Lung (tissue), 12 donors: ENCODE measurements around the gene PRSS12. TPM values are rescaled to one million over a fixed set of nuclear protein-coding genes. Genes with fewer than 3 reads are reported as not detected.

Source experiments
- ATAC-seq: fragments of 200-7000 bp; cut with Tn5 transposase; one replicate; pipeline ENCODE4 v1.9.1; 2020; ENCODE audit warnings: moderate number of reproducible peaks; ENCODE audit not compliant: insufficient read depth, low FRiP score
- DNase-seq, 3 donors: peaks; one replicate each; pipeline ENCODE4 v3.0.0-alpha.2; 2013 to 2017
- H3K27ac ChIP-seq, 2 donors: one replicate each; pipeline ENCODE4 v1.5.1; 2013; ENCODE audit warnings: mild to moderate bottlenecking in 2 of 2, moderate library complexity in 2 of 2, control low read depth in 1 of 2, inconsistent platforms in 1 of 2, low read depth in 1 of 2, low read length in 1 of 2
- H3K27me3 ChIP-seq, 3 donors: one replicate each; pipeline ENCODE4 v1.5.1; 2013; ENCODE audit warnings: low read length in 2 of 3; ENCODE audit not compliant: control insufficient read depth in 3 of 3, insufficient read depth in 3 of 3
- H3K36me3 ChIP-seq, 4 donors: one replicate each; pipeline ENCODE4 v1.5.1; 2013; ENCODE audit warnings: low read length in 4 of 4, mild to moderate bottlenecking in 1 of 4, moderate library complexity in 1 of 4; ENCODE audit not compliant: control insufficient read depth in 4 of 4, insufficient read depth in 4 of 4
- H3K4me1 ChIP-seq, 5 donors: one replicate each; pipeline ENCODE4 v1.5.1; 2013; ENCODE audit warnings: low read length in 5 of 5, mild to moderate bottlenecking in 2 of 5, moderate library complexity in 1 of 5; ENCODE audit not compliant: control insufficient read depth in 5 of 5, insufficient read depth in 5 of 5
- H3K4me3 ChIP-seq: one replicate; pipeline ENCODE4 v1.5.1; 2013; ENCODE audit warnings: mild to moderate bottlenecking, control low read depth, moderate library complexity
- H3K9ac ChIP-seq, 2 donors: one replicate each; pipeline ENCODE4 v1.5.1; 2013; ENCODE audit warnings: low read length in 2 of 2, control low read depth in 1 of 2; ENCODE audit not compliant: insufficient read depth in 1 of 2
- H3K9me3 ChIP-seq, 4 donors: one replicate each; pipeline ENCODE4 v1.5.1; 2013; ENCODE audit warnings: low read length in 3 of 4, mild to moderate bottlenecking in 1 of 4, moderate library complexity in 1 of 4; ENCODE audit not compliant: control insufficient read depth in 4 of 4, insufficient read depth in 3 of 4
- CTCF ChIP-seq: IDR thresholded peaks from 2 replicates; pipeline ENCODE4 v1.5.1; 2012; ENCODE audit warnings: mild to moderate bottlenecking; ENCODE audit errors: control extremely low read depth, extremely low read depth
- WGBS, 2 donors: extraction: QIAGEN DNeasy Blood & Tissue Kit; methylation state at CpG; one replicate each; pipeline ENCODE4 v1.1.7; 2013; 5-methylcytosine and 5-hydroxymethylcytosine counted together
- polyA plus RNA-seq, 2 donors: library from polyadenylated mRNA; stranded (reverse); fragments of 200-250 nt; gene quantifications; one replicate each; pipeline ENCODE4 v1.2.1, GENCODE V29; 2013
- total RNA-seq, 2 donors: library from RNA; depleted of rRNA in 1 of 2; stranded (reverse); fragments of >200 nt in 1 of 2; gene quantifications; one replicate each; pipeline ENCODE4 v1.2.1, GENCODE V29; 2014 to 2021
- donor health status: control.
- donor health status: control.
- donor health status: Bipolar disorder and iron deficiency.
- donor health status: healthy.
- donor health status: DM: yes; HTN: yes; CAD: no.

PRSS12 gene
- total and polyA plus RNA-seq, 4 donors = 2.9 to 55.0 (median 8.2) TPM

- H3K27ac ChIP-seq = no peak overlapping the region
- ATAC-seq (no peak), DNase-seq (no peak)
- peaks cover 0 to 5% (median 0%) of the 10 kb centered on the region in 4 donors for H3K36me3 ChIP-seq
- H3K4me1 ChIP-seq = peaks cover 0 to 6% (median 0%) of the 10 kb centered on the region in 5 donors
- H3K9me3 ChIP-seq = peaks cover 0 to 2% (median 0%) of the 10 kb centered on the region in 4 donors
- 94% methylated on average over 4 of the region's 4 CpGs for WGBS, 2 donors
- H3K9ac ChIP-seq = no peak overlapping the region
- no peaks in the 10 kb centered on the region for H3K27me3 ChIP-seq
- H3K4me3 ChIP-seq = no peak overlapping the region
- TF ChIP-seq CTCF = no peak
Observed at GRCh38 chr4:118337954-118338353, 14.8 kb downstream of the PRSS12 start.

GRCh38 chr4:118335774-118336173 lies 17.0 kb downstream of the PRSS12 start:
- no peaks in the 10 kb centered on the region for H3K27me3 ChIP-seq
- no peak for DNase-seq
- H3K27ac ChIP-seq = no peak overlapping the region
- H3K36me3 ChIP-seq = peaks cover 0 to 8% (median 0%) of the 10 kb centered on the region in 4 donors
- no peak overlapping the region for H3K4me3 ChIP-seq
- peaks cover 0 to 6% (median 0%) of the 10 kb centered on the region in 5 donors for H3K4me1 ChIP-seq
- TF ChIP-seq CTCF = no peak
- ATAC-seq = no peak
- H3K9ac ChIP-seq = no peak overlapping the region
- WGBS, 2 donors = 74 to 85% methylated on average over 4 of the region's 4 CpGs
- peaks cover 0 to 2% (median 0%) of the 10 kb centered on the region in 4 donors for H3K9me3 ChIP-seq

GRCh38 chr4:118335324-118335723 lies 17.5 kb downstream of the PRSS12 start:
- H3K9ac ChIP-seq = no peak overlapping the region
- no peak overlapping the region for H3K4me3 ChIP-seq
- H3K9me3 ChIP-seq = peaks cover 0 to 2% (median 0%) of the 10 kb centered on the region in 4 donors
- peaks cover 0 to 6% (median 0%) of the 10 kb centered on the region in 5 donors for H3K4me1 ChIP-seq
- 68 to 74% methylated on average over 6 of the region's 6 CpGs for WGBS, 2 donors
- no peak overlapping the region for H3K27ac ChIP-seq
- ATAC-seq = no peak
- peaks cover 0 to 8% (median 0%) of the 10 kb centered on the region in 4 donors for H3K36me3 ChIP-seq
- no peak for TF ChIP-seq CTCF
- peak; percentile 21 to 56 (median 41) for DNase-seq
- H3K27me3 ChIP-seq = no peaks in the 10 kb centered on the region

- no peak for TF ChIP-seq CTCF
- H3K4me1 ChIP-seq = peaks cover 0 to 16% (median 0%) of the 10 kb centered on the region in 5 donors
- H3K27me3 ChIP-seq = no peaks in the 10 kb centered on the region
- WGBS, 2 donors = 80 to 83% methylated on average over 3 of the region's 3 CpGs
- peaks cover 0 to 11% (median 0%) of the 10 kb centered on the region in 4 donors for H3K36me3 ChIP-seq
- ATAC-seq (no peak), DNase-seq (no peak)
- H3K9ac ChIP-seq = no peak overlapping the region
- H3K4me3 ChIP-seq = no peak overlapping the region
- H3K27ac ChIP-seq = no peak overlapping the region
- no peaks in the 10 kb centered on the region for H3K9me3 ChIP-seq
Observed at GRCh38 chr4:118331352-118331751, 21.5 kb downstream of the PRSS12 start.
